GM12865 (cell line): ENCODE results near the gene KCNAB1.

ENCODE experiments used
- DNase-seq: peaks from one replicate; pipeline ENCODE4 v3.0.0; 2010; ENCODE audit warnings: low read depth
- H3K4me3 ChIP-seq: 2 replicates; pipeline ENCODE4 v1.5.1; 2011; ENCODE audit warnings: mild to moderate bottlenecking, low read depth, low read length, control low read depth
- TF ChIP-seq, protein P1 (sequence below): IDR thresholded peaks from 2 replicates; pipeline ENCODE4 v1.5.1; 2011; ENCODE audit warnings: low read length, control low read depth, low read depth, inconsistent platforms; ENCODE audit not compliant: insufficient read depth; ENCODE audit errors: missing control alignments

Gene KCNAB1

GRCh38 chr3:156417559-156418132, 297.3 kb downstream of the KCNAB1 start:
- DNase-seq: no peak
- no peak overlapping the region for H3K4me3 ChIP-seq
- TF ChIP-seq, protein P1, sequence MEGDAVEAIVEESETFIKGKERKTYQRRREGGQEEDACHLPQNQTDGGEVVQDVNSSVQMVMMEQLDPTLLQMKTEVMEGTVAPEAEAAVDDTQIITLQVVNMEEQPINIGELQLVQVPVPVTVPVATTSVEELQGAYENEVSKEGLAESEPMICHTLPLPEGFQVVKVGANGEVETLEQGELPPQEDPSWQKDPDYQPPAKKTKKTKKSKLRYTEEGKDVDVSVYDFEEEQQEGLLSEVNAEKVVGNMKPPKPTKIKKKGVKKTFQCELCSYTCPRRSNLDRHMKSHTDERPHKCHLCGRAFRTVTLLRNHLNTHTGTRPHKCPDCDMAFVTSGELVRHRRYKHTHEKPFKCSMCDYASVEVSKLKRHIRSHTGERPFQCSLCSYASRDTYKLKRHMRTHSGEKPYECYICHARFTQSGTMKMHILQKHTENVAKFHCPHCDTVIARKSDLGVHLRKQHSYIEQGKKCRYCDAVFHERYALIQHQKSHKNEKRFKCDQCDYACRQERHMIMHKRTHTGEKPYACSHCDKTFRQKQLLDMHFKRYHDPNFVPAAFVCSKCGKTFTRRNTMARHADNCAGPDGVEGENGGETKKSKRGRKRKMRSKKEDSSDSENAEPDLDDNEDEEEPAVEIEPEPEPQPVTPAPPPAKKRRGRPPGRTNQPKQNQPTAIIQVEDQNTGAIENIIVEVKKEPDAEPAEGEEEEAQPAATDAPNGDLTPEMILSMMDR: no peak

DNA sequence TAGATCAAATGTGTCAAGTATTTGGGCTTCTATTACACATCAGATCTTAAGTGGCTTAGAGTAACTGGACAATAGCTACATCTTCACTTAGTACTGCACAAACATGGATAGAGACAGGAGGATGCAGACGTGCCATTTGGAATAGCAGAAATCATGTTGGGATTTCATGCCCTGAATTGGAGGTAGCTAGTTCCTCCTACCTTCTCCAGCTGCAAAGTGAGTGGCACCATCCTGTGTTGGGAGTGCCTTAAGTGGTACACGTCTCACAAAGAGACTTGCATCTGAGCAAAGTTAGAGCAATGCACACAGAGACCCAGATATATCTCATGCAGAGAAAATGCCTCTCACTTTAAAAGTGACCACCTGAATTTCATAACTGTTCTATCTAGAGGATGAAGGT, 298.1 kb downstream of the KCNAB1 start:
- no peak for DNase-seq
- no peak overlapping the region for H3K4me3 ChIP-seq
- TF ChIP-seq, protein P1: no peak

- DNase-seq: no peak
- no peak overlapping the region for H3K4me3 ChIP-seq
- TF ChIP-seq, protein P1: no peak
Measured at GRCh38 chr3:156421534-156421933, 301.2 kb downstream of the KCNAB1 start.

DNA sequence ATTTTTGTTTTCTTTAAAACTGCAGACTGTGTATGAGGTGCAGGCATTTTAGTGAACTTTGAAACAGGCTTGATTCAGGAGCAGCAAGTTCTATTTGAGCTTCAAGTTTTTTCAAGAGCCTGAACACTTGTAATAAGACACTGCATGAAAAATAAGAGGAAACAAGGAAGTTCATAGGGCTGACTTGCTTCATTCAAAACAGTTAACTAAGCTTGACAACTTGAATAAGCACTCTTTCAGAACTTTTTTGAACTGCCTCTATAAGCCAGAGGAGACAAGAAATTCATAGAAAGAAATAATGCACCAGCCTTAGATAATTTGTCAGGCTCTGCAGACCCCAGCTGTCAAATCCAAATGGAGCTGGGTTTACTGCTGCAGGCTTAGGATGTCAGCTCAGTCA, 304.4 kb downstream of the KCNAB1 start:
- H3K4me3 ChIP-seq: no peak overlapping the region
- DNase-seq: no peak
- TF ChIP-seq, protein P1: no peak

GRCh38 chr3:156425651-156426050, 305.3 kb downstream of the KCNAB1 start:
- H3K4me3 ChIP-seq: no peak overlapping the region
- TF ChIP-seq, protein P1: no peak
- DNase-seq: no peak

- no peak overlapping the region for H3K4me3 ChIP-seq
- no peak for DNase-seq
- TF ChIP-seq, protein P1: no peak
Measured at GRCh38 chr3:156429125-156429524, 308.7 kb downstream of the KCNAB1 start.
